Neutrophil (primary cell): Measurements from ENCODE around the gene UGP2.

ENCODE experiments used
- H3K27ac ChIP-seq: fragments of 200-600 bp; sonication (generic); 2 replicates; pipeline ENCODE4 v1.5.1; 2016; ENCODE audit warnings: mild to moderate bottlenecking, moderate library complexity
- H3K27me3 ChIP-seq: fragments of 200-600 bp; sonication (generic); 2 replicates; pipeline ENCODE4 v1.6.0; 2016; ENCODE audit warnings: mild to moderate bottlenecking
- H3K36me3 ChIP-seq: fragments of 200-600 bp; sonication (generic); 2 replicates; pipeline ENCODE4 v1.5.1; 2017
- H3K4me1 ChIP-seq, 2 experiments: fragments of 200-600 bp in 1 of 2; sonication (generic) in 1 of 2; 1 replicate in 1 of 2; 2 replicates in 1 of 2; pipeline versions ENCODE4 v1.5.1 to v1.6.1; 2013 to 2016; ENCODE audit warnings: low read depth in 1 of 2, low read length in 1 of 2, mild to moderate bottlenecking in 1 of 2, moderate library complexity in 1 of 2; ENCODE audit not compliant: control insufficient read depth in 1 of 2, insufficient read depth in 1 of 2
- H3K4me3 ChIP-seq, 2 experiments: fragments of 200-600 bp in 1 of 2; sonication (generic) in 1 of 2; 1 replicate in 1 of 2; 2 replicates in 1 of 2; pipeline ENCODE4 v1.5.1; 2013 to 2016; ENCODE audit warnings: low read depth in 1 of 2, low read length in 1 of 2, mild to moderate bottlenecking in 1 of 2, moderate library complexity in 1 of 2
- H3K9me3 ChIP-seq: fragments of 200-600 bp; sonication (generic); 2 replicates; pipeline ENCODE4 v1.5.1; 2016
- CTCF ChIP-seq: fragments of 200-600 bp; sonication (generic); IDR thresholded peaks from 2 replicates; pipeline ENCODE4 v1.5.1; 2016; ENCODE audit warnings: antibody characterized with exemption

UGP2 gene

GRCh38 chr2:63880625-63881024, 38.9 kb downstream of the UGP2 start:
- no peak overlapping the region for H3K4me3 ChIP-seq
- no peak for TF ChIP-seq CTCF
- H3K27me3 ChIP-seq: no peaks in the 10 kb centered on the region
- no peaks in the 10 kb centered on the region for H3K4me1 ChIP-seq
- H3K36me3 ChIP-seq: peaks cover 62% of the 10 kb centered on the region
- H3K27ac ChIP-seq: no peak overlapping the region
- H3K9me3 ChIP-seq: no peaks in the 10 kb centered on the region

DNA sequence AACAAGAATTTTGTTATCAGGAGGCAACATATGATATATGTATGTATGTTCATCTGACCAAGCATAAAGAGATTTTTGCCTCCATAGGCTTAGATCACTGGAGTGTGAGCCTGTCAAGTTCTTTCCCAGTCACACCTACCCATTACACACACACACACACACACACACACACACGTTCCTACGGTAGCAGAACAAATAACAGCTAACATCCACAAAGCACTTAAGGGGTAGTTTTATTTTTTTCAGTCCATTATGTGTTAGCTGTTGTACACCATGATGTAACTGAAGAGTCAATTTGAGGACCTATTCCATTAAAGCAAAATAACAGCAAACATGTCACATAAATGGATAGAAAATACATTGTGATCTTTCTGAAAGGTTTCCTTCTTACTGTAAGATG, 39.5 kb downstream of the UGP2 start:
- H3K36me3 ChIP-seq: peaks cover 62% of the 10 kb centered on the region
- no peak overlapping the region for H3K27ac ChIP-seq
- H3K4me1 ChIP-seq: no peaks in the 10 kb centered on the region
- H3K27me3 ChIP-seq: no peaks in the 10 kb centered on the region
- no peak overlapping the region for H3K4me3 ChIP-seq
- no peaks in the 10 kb centered on the region for H3K9me3 ChIP-seq
- TF ChIP-seq CTCF: no peak

DNA sequence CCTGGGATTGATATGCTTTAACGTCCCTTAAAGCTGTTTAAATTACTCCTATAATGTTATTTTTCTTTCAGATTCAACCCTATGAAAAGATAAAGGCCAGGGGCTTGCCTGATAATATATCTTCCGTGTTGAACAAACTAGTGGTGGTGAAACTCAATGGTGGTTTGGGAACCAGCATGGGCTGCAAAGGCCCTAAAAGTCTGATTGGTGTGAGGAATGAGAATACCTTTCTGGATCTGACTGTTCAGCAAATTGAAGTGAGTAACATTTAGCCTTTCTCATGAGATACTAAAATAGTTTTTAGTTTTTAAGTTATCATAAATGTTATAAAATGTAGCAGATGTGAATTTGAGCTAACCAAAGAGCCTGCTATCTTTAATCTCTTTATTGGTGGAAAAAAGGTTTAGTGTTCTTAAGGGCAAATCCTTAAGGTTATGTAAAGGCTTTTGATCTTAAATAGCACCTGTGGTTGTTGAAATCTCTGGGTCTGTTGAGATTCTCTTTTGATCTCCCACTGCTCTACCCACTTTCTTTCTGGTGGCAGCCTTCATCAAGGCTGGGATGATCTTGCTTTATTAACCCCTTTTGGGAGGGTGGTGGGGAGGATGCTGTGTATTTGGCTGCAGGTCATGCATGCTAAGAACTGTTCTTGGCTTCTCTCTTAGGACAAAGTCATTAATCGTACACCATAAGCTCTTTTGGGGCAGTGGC, 40.9 kb downstream of the UGP2 start:
- Histone ChIP-seq H3K36me3 (peaks cover 72% of the 10 kb centered on the region), H3K4me3 (no peak overlapping the region), H3K4me1 (no peaks in the 10 kb centered on the region), H3K27ac (no peak overlapping the region), H3K27me3 (no peaks in the 10 kb centered on the region), H3K9me3 (no peaks in the 10 kb centered on the region)
- TF ChIP-seq CTCF: no peak

GRCh38 chr2:63886445-63886844, 44.7 kb downstream of the UGP2 start:
- no peak overlapping the region for H3K27ac ChIP-seq
- H3K27me3 ChIP-seq: no peaks in the 10 kb centered on the region
- no peaks in the 10 kb centered on the region for H3K9me3 ChIP-seq
- no peaks in the 10 kb centered on the region for H3K4me1 ChIP-seq
- H3K4me3 ChIP-seq: no peak overlapping the region
- peaks cover 97% of the 10 kb centered on the region for H3K36me3 ChIP-seq
- TF ChIP-seq CTCF: no peak

- Histone ChIP-seq H3K27me3 (no peaks in the 10 kb centered on the region), H3K36me3 (peaks cover 97% of the 10 kb centered on the region), H3K27ac (no peak overlapping the region), H3K4me3 (no peak overlapping the region), H3K4me1 (no peaks in the 10 kb centered on the region), H3K9me3 (no peaks in the 10 kb centered on the region)
- TF ChIP-seq CTCF: no peak
Measured at GRCh38 chr2:63888053-63888452, 46.4 kb downstream of the UGP2 start.
